Mesothelial cell of epicardium (in vitro differentiated cells): ENCODE measurements around the gene UNC13A. TPM values are rescaled to one million over a fixed set of nuclear protein-coding genes. Genes with fewer than 3 reads are reported as not detected.

Source experiments
- DNase-seq, 2 experiments: peaks; one replicate each; pipeline ENCODE4 v3.0.0; 2021; ENCODE audit warnings: low spot score in 2 of 2; ENCODE audit not compliant: unreplicated experiment in 2 of 2
- H3K27ac Mint-ChIP-seq: 2 replicates; pipeline ENCODE4 v1.8.0; 2021; ENCODE audit warnings: mixed read lengths
- H3K27me3 Mint-ChIP-seq: 2 replicates; pipeline ENCODE4 v1.8.0; 2021; ENCODE audit warnings: low read depth, mixed read lengths
- H3K36me3 Mint-ChIP-seq: 2 replicates; pipeline ENCODE4 v1.8.0; 2021; ENCODE audit warnings: mixed read lengths
- H3K4me1 Mint-ChIP-seq: 2 replicates; pipeline ENCODE4 v1.8.0; 2021; ENCODE audit warnings: mixed read lengths
- H3K4me3 Mint-ChIP-seq: 2 replicates; pipeline ENCODE4 v1.8.0; 2021; ENCODE audit warnings: mild to moderate bottlenecking, moderate library complexity, mixed read lengths
- H3K9me3 Mint-ChIP-seq: 2 replicates; pipeline ENCODE4 v1.8.0; 2021; ENCODE audit warnings: mixed read lengths
- CTCF ChIP-seq: fragments of 200-600 bp; sonication (generic); IDR thresholded peaks from one replicate; pipeline ENCODE4 v1.5.0; 2021; ENCODE audit warnings: antibody characterized with exemption; ENCODE audit not compliant: unreplicated experiment
- total RNA-seq: library from RNA; stranded (reverse); gene quantifications from 3 replicates; pipeline ENCODE4 v1.2.1, GENCODE V29; 2021

Gene UNC13A
- total RNA-seq, 1 donor from 2014 or later, result 1.1 TPM

- H3K4me3 Mint-ChIP-seq, result no peak overlapping the region
- H3K27ac Mint-ChIP-seq, result no peak overlapping the region
- H3K4me1 Mint-ChIP-seq, result peaks cover 2% of the 10 kb centered on the region
- H3K27me3 Mint-ChIP-seq, result peaks cover 26% of the 10 kb centered on the region
- no peak for TF ChIP-seq CTCF
- no peaks in the 10 kb centered on the region for H3K9me3 Mint-ChIP-seq
- H3K36me3 Mint-ChIP-seq, result no peaks in the 10 kb centered on the region
- no peak for DNase-seq
Measured at GRCh38 chr19:17607936-17608335, 80.2 kb downstream of the UNC13A start.

GRCh38 chr19:17606590-17607185, 81.5 kb downstream of the UNC13A start:
- no peaks in the 10 kb centered on the region for H3K36me3 Mint-ChIP-seq
- no peaks in the 10 kb centered on the region for H3K9me3 Mint-ChIP-seq
- peaks cover 39% of the 10 kb centered on the region for H3K27me3 Mint-ChIP-seq
- no peak overlapping the region for H3K27ac Mint-ChIP-seq
- H3K4me1 Mint-ChIP-seq, result peaks cover 2% of the 10 kb centered on the region
- no peak for TF ChIP-seq CTCF
- no peak for DNase-seq
- H3K4me3 Mint-ChIP-seq, result peak overlapping the region; percentile 27

GRCh38 chr19:17605761-17606589, 82.2 kb downstream of the UNC13A start:
- Mint-ChIP-seq H3K4me3 (peak overlapping the region; percentile 27), H3K9me3 (no peaks in the 10 kb centered on the region), H3K36me3 (no peaks in the 10 kb centered on the region), H3K27me3 (peaks cover 46% of the 10 kb centered on the region), H3K4me1 (peaks cover 2% of the 10 kb centered on the region), H3K27ac (no peak overlapping the region)
- TF ChIP-seq CTCF, result peak; percentile 46
- peak; percentile 58 to 80 for DNase-seq

GRCh38 chr19:17605117-17605516, 83.0 kb downstream of the UNC13A start:
- Mint-ChIP-seq H3K4me3 (no peak overlapping the region), H3K36me3 (no peaks in the 10 kb centered on the region), H3K27ac (no peak overlapping the region), H3K4me1 (peaks cover 2% of the 10 kb centered on the region), H3K9me3 (no peaks in the 10 kb centered on the region), H3K27me3 (peaks cover 47% of the 10 kb centered on the region)
- no peak for DNase-seq
- TF ChIP-seq CTCF, result no peak

GRCh38 chr19:17604372-17605025, 83.7 kb downstream of the UNC13A start:
- H3K27ac Mint-ChIP-seq, result no peak overlapping the region
- H3K27me3 Mint-ChIP-seq, result peaks cover 47% of the 10 kb centered on the region
- no peak for TF ChIP-seq CTCF
- no peaks in the 10 kb centered on the region for H3K36me3 Mint-ChIP-seq
- no peak overlapping the region for H3K4me3 Mint-ChIP-seq
- no peak for DNase-seq
- H3K9me3 Mint-ChIP-seq, result no peaks in the 10 kb centered on the region
- H3K4me1 Mint-ChIP-seq, result peaks cover 2% of the 10 kb centered on the region
